ENCODE data around the gene EEF1G.

The EEF1G gene

GRCh38 chr11:62558669-62559068, 15.0 kb downstream of the EEF1G start:
- DNase-seq = no peak
- no peaks in the 10 kb centered on the region for H3K27me3 ChIP-seq (replicated peaks in 2 of 5; ENCODE audit: control insufficient read depth in 4 of 5, insufficient read depth in 5 of 5, low read length in 4 of 5)
- no peaks in the 10 kb centered on the region for H3K9me3 ChIP-seq (ENCODE audit: control extremely low read depth in 1 of 5, control insufficient read depth in 4 of 5, insufficient read depth in 2 of 5, low read depth in 1 of 5, low read length in 4 of 5)
- no peak overlapping the region for H3K4me3 ChIP-seq (ENCODE audit: control insufficient read depth in 1 of 7, extremely low read depth in 1 of 7, insufficient read depth in 4 of 7, low read depth in 2 of 7, low read length in 6 of 7)
- ChIA-PET CTCF (interaction anchor here (0.8 to 19.4 kb wide), 8 partner anchors 9 to 164 kb away, joined by 3 to 283 read pairs (median 6); partner anchors contain the start of gene AHNAK), POLR2A (interaction anchor here (1.3 kb wide), 1 partner anchor 12 kb away, joined by 5 read pairs; the partner anchor contains the start of gene AHNAK)
- H3K36me3 ChIP-seq (ENCODE audit: control insufficient read depth in 4 of 4, insufficient read depth in 4 of 4, low read length in 3 of 4) = peaks cover 12 to 47% (median 30%) of the 10 kb centered on the region in 4 experiments
- H3K4me1 ChIP-seq (ENCODE audit: control extremely low read depth in 1 of 4, control insufficient read depth in 4 of 4, insufficient read depth in 4 of 4, low read length in 3 of 4) = peaks cover 17 to 70% (median 66%) of the 10 kb centered on the region in 4 experiments
- 83% methylated on average over 1 of the region's 9 CpGs for WGBS (ENCODE audit: insufficient coverage)
- peak overlapping the region in 1 of 2 experiments; percentile 97 for H3K27ac ChIP-seq (ENCODE audit: insufficient read depth in 1 of 2, low read depth in 1 of 2, low read length in 2 of 2, poor library complexity in 1 of 2, severe bottlenecking in 2 of 2)

GRCh38 chr11:62556875-62557631, 16.6 kb downstream of the EEF1G start:
- Histone ChIP-seq H3K27me3 (replicated peaks in 2 of 5; ENCODE audit: control insufficient read depth in 4 of 5, insufficient read depth in 5 of 5, low read length in 4 of 5) (no peaks in the 10 kb centered on the region), H3K4me3 (ENCODE audit: control insufficient read depth in 1 of 7, extremely low read depth in 1 of 7, insufficient read depth in 4 of 7, low read depth in 2 of 7, low read length in 6 of 7) (peak overlapping the region in 5 of 7 experiments; percentile 37 to 70 (median 53)), H3K27ac (ENCODE audit: insufficient read depth in 1 of 2, low read depth in 1 of 2, low read length in 2 of 2, poor library complexity in 1 of 2, severe bottlenecking in 2 of 2) (peak overlapping the region; percentile 96 to 97), H3K9me3 (ENCODE audit: control extremely low read depth in 1 of 5, control insufficient read depth in 4 of 5, insufficient read depth in 2 of 5, low read depth in 1 of 5, low read length in 4 of 5) (no peaks in the 10 kb centered on the region), H3K36me3 (ENCODE audit: control insufficient read depth in 4 of 4, insufficient read depth in 4 of 4, low read length in 3 of 4) (peaks cover 9 to 34% (median 23%) of the 10 kb centered on the region in 4 experiments), H3K4me1 (ENCODE audit: control extremely low read depth in 1 of 4, control insufficient read depth in 4 of 4, insufficient read depth in 4 of 4, low read length in 3 of 4) (peaks cover 21 to 86% (median 82%) of the 10 kb centered on the region in 4 experiments)
- DNase-seq = no peak
- POLR2A ChIA-PET = interaction anchor here (0.9 to 1.0 kb wide), 4 partner anchors 9 to 325 kb away, joined by 3 to 4 read pairs (median 3); partner anchors contain the start of gene TUT1
- 14% methylated on average over 2 of the region's 3 CpGs for WGBS (ENCODE audit: insufficient coverage)
- CTCF ChIA-PET = interaction anchor here (0.6 to 19.4 kb wide), 10 partner anchors 9 to 536 kb away, joined by 3 to 283 read pairs (median 4); partner anchors contain the start of genes AHNAK and TUT1

- POLR2A ChIA-PET = interaction anchor here (0.9 to 2.3 kb wide), 7 partner anchors 9 to 325 kb away, joined by 3 to 10 read pairs (median 4); partner anchors contain the start of genes AHNAK, C11orf98, CSKMT and TUT1
- peak overlapping the region; percentile 96 to 97 for H3K27ac ChIP-seq (ENCODE audit: insufficient read depth in 1 of 2, low read depth in 1 of 2, low read length in 2 of 2, poor library complexity in 1 of 2, severe bottlenecking in 2 of 2)
- 0% methylated on average over 9 of the region's 14 CpGs for WGBS (ENCODE audit: insufficient coverage)
- DNase-seq = peak; percentile 93 to 99 (median 98)
- H3K4me3 ChIP-seq (ENCODE audit: control insufficient read depth in 1 of 7, extremely low read depth in 1 of 7, insufficient read depth in 4 of 7, low read depth in 2 of 7, low read length in 6 of 7) = peak overlapping the region in 6 of 7 experiments; percentile 4 to 70 (median 52)
- H3K36me3 ChIP-seq (ENCODE audit: control insufficient read depth in 4 of 4, insufficient read depth in 4 of 4, low read length in 3 of 4) = peaks cover 7 to 28% (median 20%) of the 10 kb centered on the region in 4 experiments
- peaks cover 23 to 93% (median 89%) of the 10 kb centered on the region in 4 experiments for H3K4me1 ChIP-seq (ENCODE audit: control extremely low read depth in 1 of 4, control insufficient read depth in 4 of 4, insufficient read depth in 4 of 4, low read length in 3 of 4)
- CTCF ChIA-PET = interaction anchor here (0.9 to 19.4 kb wide), 8 partner anchors 9 to 164 kb away, joined by 3 to 283 read pairs (median 8); partner anchors contain the start of genes AHNAK and TUT1
- H3K9me3 ChIP-seq (ENCODE audit: control extremely low read depth in 1 of 5, control insufficient read depth in 4 of 5, insufficient read depth in 2 of 5, low read depth in 1 of 5, low read length in 4 of 5) = no peaks in the 10 kb centered on the region
- no peaks in the 10 kb centered on the region for H3K27me3 ChIP-seq (replicated peaks in 2 of 5; ENCODE audit: control insufficient read depth in 4 of 5, insufficient read depth in 5 of 5, low read length in 4 of 5)
Observed at GRCh38 chr11:62556108-62556874, 17.4 kb downstream of the EEF1G start.

GRCh38 chr11:62555464-62556107, 18.1 kb downstream of the EEF1G start:
- ChIA-PET POLR2A (interaction anchor here (1.2 to 2.3 kb wide), 3 partner anchors 9 to 109 kb away, joined by 4 to 10 read pairs (median 4); partner anchors contain the start of genes AHNAK, C11orf98 and CSKMT), CTCF (interaction anchor here (0.7 to 19.4 kb wide), 6 partner anchors 9 to 160 kb away, joined by 3 to 283 read pairs (median 8); partner anchors contain the start of gene AHNAK)
- Histone ChIP-seq H3K4me1 (ENCODE audit: control extremely low read depth in 1 of 4, control insufficient read depth in 4 of 4, insufficient read depth in 4 of 4, low read length in 3 of 4) (peaks cover 19 to 94% (median 92%) of the 10 kb centered on the region in 4 experiments), H3K27ac (ENCODE audit: insufficient read depth in 1 of 2, low read depth in 1 of 2, low read length in 2 of 2, poor library complexity in 1 of 2, severe bottlenecking in 2 of 2) (peak overlapping the region; percentile 96 to 97), H3K4me3 (ENCODE audit: control insufficient read depth in 1 of 7, extremely low read depth in 1 of 7, insufficient read depth in 4 of 7, low read depth in 2 of 7, low read length in 6 of 7) (peak overlapping the region in 5 of 7 experiments; percentile 37 to 70 (median 53)), H3K36me3 (ENCODE audit: control insufficient read depth in 4 of 4, insufficient read depth in 4 of 4, low read length in 3 of 4) (peaks cover 7 to 24% (median 17%) of the 10 kb centered on the region in 4 experiments), H3K27me3 (replicated peaks in 2 of 5; ENCODE audit: control insufficient read depth in 4 of 5, insufficient read depth in 5 of 5, low read length in 4 of 5) (no peaks in the 10 kb centered on the region), H3K9me3 (ENCODE audit: control extremely low read depth in 1 of 5, control insufficient read depth in 4 of 5, insufficient read depth in 2 of 5, low read depth in 1 of 5, low read length in 4 of 5) (no peaks in the 10 kb centered on the region)
- WGBS (ENCODE audit: insufficient coverage) = 0% methylated on average over 3 of the region's 4 CpGs
- DNase-seq = peak; percentile 91 to 97 (median 96)

GRCh38 chr11:62554387-62555167, 19.1 kb downstream of the EEF1G start:
- H3K36me3 ChIP-seq (ENCODE audit: control insufficient read depth in 4 of 4, insufficient read depth in 4 of 4, low read length in 3 of 4) = peaks cover 5 to 14% (median 9%) of the 10 kb centered on the region in 4 experiments
- no peaks in the 10 kb centered on the region for H3K9me3 ChIP-seq (ENCODE audit: control extremely low read depth in 1 of 5, control insufficient read depth in 4 of 5, insufficient read depth in 2 of 5, low read depth in 1 of 5, low read length in 4 of 5)
- DNase-seq = no peak
- H3K27ac ChIP-seq (ENCODE audit: insufficient read depth in 1 of 2, low read depth in 1 of 2, low read length in 2 of 2, poor library complexity in 1 of 2, severe bottlenecking in 2 of 2) = peak overlapping the region; percentile 96 to 97
- peaks cover 19 to 97% (median 86%) of the 10 kb centered on the region in 4 experiments for H3K4me1 ChIP-seq (ENCODE audit: control extremely low read depth in 1 of 4, control insufficient read depth in 4 of 4, insufficient read depth in 4 of 4, low read length in 3 of 4)
- peak overlapping the region in 3 of 7 experiments; percentile 8 to 69 (median 66) for H3K4me3 ChIP-seq (ENCODE audit: control insufficient read depth in 1 of 7, extremely low read depth in 1 of 7, insufficient read depth in 4 of 7, low read depth in 2 of 7, low read length in 6 of 7)
- ChIA-PET POLR2A (interaction anchor here (1.2 to 2.3 kb wide), 3 partner anchors 8 to 110 kb away, joined by 4 to 10 read pairs (median 4); partner anchors contain the start of genes AHNAK, C11orf98 and CSKMT), CTCF (interaction anchor here (0.7 to 19.4 kb wide), 8 partner anchors 10 to 160 kb away, joined by 3 to 283 read pairs (median 4); partner anchors contain the start of gene AHNAK)
- H3K27me3 ChIP-seq (replicated peaks in 2 of 5; ENCODE audit: control insufficient read depth in 4 of 5, insufficient read depth in 5 of 5, low read length in 4 of 5) = no peaks in the 10 kb centered on the region
- 92% methylated on average over 3 of the region's 7 CpGs for WGBS (ENCODE audit: insufficient coverage)
